GM18867 (cell line): Measurements from ENCODE around the gene TECTB.

Experiments
- ATAC-seq: cut with Tn5 transposase; IDR thresholded peaks from one replicate; pipeline ENCODE4 v1.9.1; 2021; ENCODE audit warnings: mild to moderate bottlenecking, moderate library complexity; ENCODE audit not compliant: unreplicated experiment

Gene TECTB

DNA sequence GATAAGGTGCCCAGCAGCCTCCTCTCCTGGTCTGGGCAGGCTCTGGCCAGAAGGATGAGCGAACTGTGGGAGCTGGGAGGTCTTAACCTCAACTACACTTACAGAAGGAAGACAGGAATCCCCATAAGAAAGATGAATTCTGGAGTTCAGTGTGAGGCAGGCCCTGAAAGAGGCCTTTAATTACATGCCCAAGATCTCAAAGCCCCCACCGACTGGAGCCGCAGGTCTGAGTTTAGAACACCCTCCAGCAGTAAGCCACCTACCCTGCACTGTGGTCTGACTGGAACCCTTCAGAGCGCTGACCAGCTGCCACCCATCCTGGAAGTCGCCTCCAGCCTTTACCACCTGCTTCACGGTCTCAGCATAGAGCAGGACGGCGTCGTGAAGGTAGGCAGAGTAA lies 62.5 kb downstream of the TECTB start:
- no peak for ATAC-seq

GRCh38 chr10:112346774-112347173 lies 63.6 kb downstream of the TECTB start:
- no peak for ATAC-seq

DNA sequence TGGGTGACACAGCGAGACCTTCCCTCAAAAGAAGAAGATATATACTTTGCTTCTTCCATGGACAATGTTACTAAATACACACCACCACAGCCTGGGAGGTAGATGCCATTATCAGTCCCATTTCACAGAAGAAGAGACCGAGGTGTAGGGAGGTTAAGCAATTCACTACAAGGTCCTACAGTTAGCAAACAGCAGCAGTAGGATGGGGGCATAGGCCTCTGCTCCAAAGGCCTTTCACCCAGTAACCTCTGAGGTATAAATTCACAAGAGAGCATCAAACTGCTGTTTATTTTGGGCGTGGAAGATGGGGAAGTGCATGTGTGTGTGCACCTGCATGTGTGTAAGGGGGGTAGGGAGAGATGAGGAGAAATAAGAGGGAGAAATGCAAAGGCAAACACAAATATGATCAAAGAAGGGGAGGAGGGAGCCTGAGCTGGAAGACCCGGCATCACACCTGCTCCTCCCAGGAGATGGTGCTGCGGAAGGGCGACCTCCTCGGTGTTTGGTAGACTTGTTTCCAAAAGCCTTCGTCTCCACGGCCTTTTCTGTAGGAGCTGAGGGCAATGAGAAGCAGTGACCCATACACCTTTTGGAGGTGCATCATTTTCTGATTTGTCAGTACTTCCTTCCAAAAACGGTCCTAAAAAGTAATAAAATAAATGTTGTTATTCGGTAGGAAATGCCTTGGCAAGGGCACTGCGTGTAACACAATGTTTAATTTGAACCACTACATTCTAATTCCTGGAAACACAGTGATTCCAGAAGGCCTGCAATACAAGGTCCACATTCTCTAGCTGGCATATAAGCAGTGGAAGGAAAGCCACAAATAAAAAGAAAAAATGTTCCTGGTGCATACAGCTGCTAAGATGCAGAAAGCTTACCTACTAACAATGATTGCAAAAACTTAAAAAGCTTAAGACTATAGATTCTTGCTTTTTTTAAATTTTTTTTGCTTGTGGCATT lies 64.8 kb downstream of the TECTB start:
- ATAC-seq, result no peak

GRCh38 chr10:112348759-112349158 lies 65.6 kb downstream of the TECTB start:
- ATAC-seq, result no peak

GRCh38 chr10:112349521-112350085 lies 66.4 kb downstream of the TECTB start:
- no peak for ATAC-seq

GRCh38 chr10:112351146-112351545 lies 67.9 kb downstream of the TECTB start:
- no peak for ATAC-seq

DNA sequence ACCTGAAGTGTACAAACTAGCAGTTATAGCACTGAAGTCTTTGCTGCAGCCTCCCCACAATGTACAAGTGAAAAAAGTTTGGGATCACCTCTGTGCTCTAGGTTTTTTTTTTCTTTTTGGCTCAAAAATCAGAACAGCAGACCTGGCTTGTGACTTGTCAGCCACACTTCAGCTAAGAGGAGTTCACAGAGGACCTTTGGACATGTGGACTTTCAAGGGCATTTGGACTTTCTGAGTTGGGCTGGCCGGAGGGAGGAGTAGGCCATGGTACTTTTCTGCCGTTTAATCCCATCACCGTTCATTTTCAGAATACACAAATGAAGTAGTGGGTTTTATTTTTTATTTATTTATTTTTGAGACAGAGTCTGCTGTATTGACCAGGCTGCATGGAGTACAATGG lies 68.8 kb downstream of the TECTB start:
- no peak for ATAC-seq

DNA sequence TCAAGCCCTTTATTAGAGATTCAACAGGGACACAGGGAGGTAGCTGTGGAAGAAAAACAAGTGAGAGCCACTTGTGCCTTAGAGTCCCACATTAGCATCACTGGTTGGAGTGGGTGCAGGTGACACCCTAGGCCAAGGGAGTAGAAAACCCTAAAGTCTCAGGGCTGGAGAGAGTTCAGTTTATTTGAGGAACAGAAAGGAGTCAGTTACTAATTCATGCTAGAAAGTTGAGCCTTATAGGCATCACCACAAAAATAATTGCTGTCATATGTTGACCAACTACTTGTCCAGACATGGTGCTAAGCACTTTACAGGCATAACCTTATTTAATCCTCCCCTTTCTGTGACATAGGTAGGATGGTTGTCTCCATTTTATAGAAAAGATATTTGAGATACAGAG lies 69.8 kb downstream of the TECTB start:
- ATAC-seq, result peak; percentile 44
